HG02885 (cell line): ENCODE measurements around the gene ECHDC1.

Source experiments
- ATAC-seq: cut with Tn5 transposase; IDR thresholded peaks from one replicate; pipeline ENCODE4 v1.9.1; 2021; ENCODE audit warnings: mild to moderate bottlenecking; ENCODE audit not compliant: unreplicated experiment, poor library complexity

Gene ECHDC1

GRCh38 chr6:127297502-127298070 lies 45.8 kb downstream of the ECHDC1 start:
- ATAC-seq: no peak

- peak; percentile 88 for ATAC-seq
These were observed 51.9 kb downstream of the ECHDC1 start for GRCh38 chr6:127291495-127291894.

GRCh38 chr6:127290391-127291265 lies 52.8 kb downstream of the ECHDC1 start:
- peak; percentile 40 for ATAC-seq

- ATAC-seq: no peak
These were observed 53.5 kb downstream of the ECHDC1 start for GRCh38 chr6:127289934-127290333.

GRCh38 chr6:127288705-127289104 lies 54.7 kb downstream of the ECHDC1 start:
- peak; percentile 28 for ATAC-seq

- ATAC-seq: no peak
These were observed 61.2 kb downstream of the ECHDC1 start for GRCh38 chr6:127282184-127282583.

- ATAC-seq: peak; percentile 66
These were observed 63.6 kb downstream of the ECHDC1 start for GRCh38 chr6:127279815-127280214.

GRCh38 chr6:127277878-127278843 lies 65.2 kb downstream of the ECHDC1 start:
- no peak for ATAC-seq

GRCh38 chr6:127276331-127276730 lies 67.1 kb downstream of the ECHDC1 start:
- ATAC-seq: no peak

- ATAC-seq: no peak
These were observed 69.9 kb downstream of the ECHDC1 start for GRCh38 chr6:127273499-127273898.

GRCh38 chr6:127272576-127272975 lies 70.8 kb downstream of the ECHDC1 start:
- no peak for ATAC-seq

GRCh38 chr6:127267646-127268625 lies 75.5 kb downstream of the ECHDC1 start:
- no peak for ATAC-seq

GRCh38 chr6:127266892-127267645 lies 76.3 kb downstream of the ECHDC1 start:
- peak; percentile 75 for ATAC-seq

GRCh38 chr6:127266178-127266891 lies 77.1 kb downstream of the ECHDC1 start, which contains the start of gene RNF146:
Gene RNF146 (plus strand): TSS chr6:127266864. CDS start chr6:127280339, 13,475 bp downstream.
- peak; percentile 83 for ATAC-seq

GRCh38 chr6:127263481-127263880 lies 79.9 kb downstream of the ECHDC1 start:
- no peak for ATAC-seq

- ATAC-seq: no peak
These were observed 80.5 kb downstream of the ECHDC1 start for GRCh38 chr6:127262896-127263295.

GRCh38 chr6:127255286-127255685 lies 88.1 kb downstream of the ECHDC1 start:
- ATAC-seq: no peak

- no peak for ATAC-seq
These were observed 93.8 kb downstream of the ECHDC1 start for GRCh38 chr6:127249621-127250020.
